ENCODE measurements around the gene CHCHD10. TPM values are rescaled to one million over a fixed set of nuclear protein-coding genes. Genes with fewer than 3 reads are reported as not detected.

CHCHD10 gene
- total and polyA plus RNA-seq, 4 donors: 13.4 to 784 (median 139) TPM

GRCh38 chr22:23806837-23807236 is 39.1 kb upstream of the CHCHD10 start:
- H3K9ac ChIP-seq (ENCODE audit: low read depth in 1 of 2, low read length in 2 of 2): no peak overlapping the region
- peaks cover 2 to 42% (median 19%) of the 10 kb centered on the region in 4 donors for H3K36me3 ChIP-seq (ENCODE audit: control insufficient read depth in 4 of 4, insufficient read depth in 3 of 4, low read depth in 1 of 4, low read length in 3 of 4)
- H3K27ac ChIP-seq (ENCODE audit: low read depth in 1 of 2, low read length in 2 of 2): no peak overlapping the region
- WGBS: 93% methylated on average over 1 of the region's 1 CpG
- no peaks in the 10 kb centered on the region for H3K9me3 ChIP-seq (ENCODE audit: control insufficient read depth in 4 of 4, low read length in 3 of 4)
- DNase-seq (ENCODE audit: low spot score): no peak
- TF ChIP-seq CTCF (IDR thresholded peaks at IDR 0.05; ENCODE audit: low read depth, low read length, missing input control): no peak
- no peak for TF ChIP-seq HNF4A (conservative IDR thresholded peaks at IDR 0.05)
- TF ChIP-seq NR2F2 (IDR thresholded peaks at IDR 0.05): no peak
- no peak for TF ChIP-seq GABPA (IDR thresholded peaks at IDR 0.05 in 1 of 2, conservative IDR thresholded peaks at IDR 0.05 in 1 of 2)
- TF ChIP-seq JUND (IDR thresholded peaks at IDR 0.05): no peak
- TF ChIP-seq FOXA2 (IDR thresholded peaks at IDR 0.05): no peak
- TF ChIP-seq SP1 (IDR thresholded peaks at IDR 0.05): no peak
- TF ChIP-seq FOXA1 (IDR thresholded peaks at IDR 0.05): no peak
- TF ChIP-seq TAF1 (conservative IDR thresholded peaks at IDR 0.05): no peak
- no peak for TF ChIP-seq MAX (IDR thresholded peaks at IDR 0.05)
- no peak for TF ChIP-seq ZBTB33 (IDR thresholded peaks at IDR 0.05)
- no peak for TF ChIP-seq HNF4G (IDR thresholded peaks at IDR 0.05)
- peaks cover 3 to 12% (median 9%) of the 10 kb centered on the region in 4 donors for H3K4me1 ChIP-seq (ENCODE audit: control insufficient read depth in 4 of 4, insufficient read depth in 4 of 4, low read length in 3 of 4)
- no peak overlapping the region for H3K4me3 ChIP-seq (ENCODE audit: low read depth in 1 of 3, low read length in 3 of 3)
- H3K27me3 ChIP-seq (ENCODE audit: control insufficient read depth in 4 of 4, insufficient read depth in 4 of 4, low read length in 3 of 4): no peaks in the 10 kb centered on the region

GRCh38 chr22:23804781-23805291 is 37.1 kb upstream of the CHCHD10 start:
- Histone ChIP-seq H3K27me3 (ENCODE audit: control insufficient read depth in 4 of 4, insufficient read depth in 4 of 4, low read length in 3 of 4) (no peaks in the 10 kb centered on the region), H3K9me3 (ENCODE audit: control insufficient read depth in 4 of 4, low read length in 3 of 4) (no peaks in the 10 kb centered on the region), H3K9ac (ENCODE audit: low read depth in 1 of 2, low read length in 2 of 2) (no peak overlapping the region), H3K36me3 (ENCODE audit: control insufficient read depth in 4 of 4, insufficient read depth in 3 of 4, low read depth in 1 of 4, low read length in 3 of 4) (peaks cover 9 to 51% (median 25%) of the 10 kb centered on the region in 4 donors), H3K27ac (ENCODE audit: low read depth in 1 of 2, low read length in 2 of 2) (no peak overlapping the region), H3K4me3 (ENCODE audit: low read depth in 1 of 3, low read length in 3 of 3) (no peak overlapping the region), H3K4me1 (ENCODE audit: control insufficient read depth in 4 of 4, insufficient read depth in 4 of 4, low read length in 3 of 4) (peaks cover 3 to 12% (median 9%) of the 10 kb centered on the region in 4 donors)
- TF ChIP-seq ATF3 (IDR thresholded peaks at IDR 0.05) (no peak), EGR1 (IDR thresholded peaks at IDR 0.05; ENCODE audit: low read depth in 2 of 2) (no peak), YY1 (IDR thresholded peaks at IDR 0.05) (no peak), GABPA (IDR thresholded peaks at IDR 0.05 in 1 of 2, conservative IDR thresholded peaks at IDR 0.05 in 1 of 2) (no peak), CTCF (IDR thresholded peaks at IDR 0.05; ENCODE audit: low read depth, low read length, missing input control) (no peak), RAD21 (IDR thresholded peaks at IDR 0.05) (no peak), JUND (IDR thresholded peaks at IDR 0.05) (no peak), HNF4G (IDR thresholded peaks at IDR 0.05) (no peak), NR2F2 (IDR thresholded peaks at IDR 0.05) (no peak), SP1 (IDR thresholded peaks at IDR 0.05) (no peak), HNF4A (conservative IDR thresholded peaks at IDR 0.05) (no peak), MAX (IDR thresholded peaks at IDR 0.05) (no peak), ZBTB33 (IDR thresholded peaks at IDR 0.05) (no peak), REST (IDR thresholded peaks at IDR 0.05) (no peak), FOXA2 (IDR thresholded peaks at IDR 0.05) (no peak), FOXA1 (IDR thresholded peaks at IDR 0.05) (no peak), TAF1 (conservative IDR thresholded peaks at IDR 0.05) (no peak)
- WGBS: 77% methylated on average over 12 of the region's 12 CpGs
- no peak for DNase-seq (ENCODE audit: low spot score)
